D341Med (cell line): ENCODE results near the gene SLFN12L.
"Not testable (repeated sequence)": the region's sequence is repeated elsewhere in the genome, so short reads cannot be mapped to it uniquely, and the experiment has no call there.

ENCODE experiments used
- DNase-seq: peaks from one replicate; pipeline ENCODE4 v3.0.0; 2012; ENCODE audit warnings: low spot score

The SLFN12L gene

DNA sequence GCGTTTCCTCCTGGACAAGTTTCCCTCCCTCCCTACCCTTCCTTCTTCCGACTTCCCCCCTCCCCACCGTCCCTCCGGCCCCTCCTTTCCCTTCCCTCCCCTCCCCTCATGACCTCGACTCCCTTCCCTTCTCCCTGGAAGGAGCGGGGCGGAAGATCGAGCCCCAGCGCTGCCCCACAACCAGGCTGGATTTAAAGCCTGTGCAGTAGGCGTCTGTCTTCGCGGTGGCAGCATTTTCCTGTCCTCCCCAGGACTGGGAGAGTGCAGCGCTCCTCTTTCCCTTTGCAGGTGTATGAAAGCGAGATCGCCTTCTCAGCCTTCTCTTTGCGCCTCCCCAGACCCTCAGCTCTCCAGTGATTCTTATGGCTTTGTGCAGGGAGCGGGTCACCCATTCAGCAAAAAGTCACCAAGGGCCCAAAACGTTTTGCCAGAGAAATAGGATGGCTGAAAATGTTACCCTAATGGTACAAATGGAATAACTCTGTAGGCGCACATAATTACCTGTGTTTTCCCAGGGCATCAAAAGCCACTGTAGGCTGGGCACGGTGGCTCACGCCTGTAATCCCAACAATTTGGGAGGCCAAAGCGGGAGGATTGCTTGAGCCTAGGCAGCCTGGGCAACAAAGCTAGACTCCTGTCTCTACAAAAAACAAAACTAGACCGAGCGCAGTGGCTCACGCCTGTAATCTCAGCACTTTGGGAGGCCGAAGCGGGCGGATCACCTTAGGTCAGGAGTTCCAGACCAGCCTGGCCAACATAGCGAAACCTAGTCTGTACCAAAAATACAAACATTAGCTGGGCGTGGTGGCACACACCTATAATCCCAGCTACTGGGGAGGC is 40.8 kb downstream of the SLFN12L start:
- DNase-seq = no peak

DNA sequence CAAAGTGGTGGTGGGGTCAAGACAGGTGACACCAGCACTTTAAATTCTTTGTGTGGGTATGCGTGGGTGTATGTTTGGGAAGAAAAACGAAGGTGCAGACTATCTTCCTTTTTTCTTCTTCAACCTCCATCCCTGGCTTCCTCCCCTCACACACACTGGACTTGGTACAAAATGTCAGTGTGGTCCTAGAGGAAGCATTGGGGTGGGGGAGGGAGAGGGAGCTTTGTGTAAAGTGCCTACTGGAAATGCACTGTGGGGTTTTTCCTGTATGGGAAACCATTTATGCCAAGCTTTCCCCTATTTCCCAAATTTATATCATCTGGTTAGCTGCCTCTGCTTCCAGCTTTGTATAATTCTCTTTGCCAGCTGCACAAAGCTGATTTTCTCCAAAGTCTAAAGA is 44.4 kb downstream of the SLFN12L start:
- no peak for DNase-seq

DNA sequence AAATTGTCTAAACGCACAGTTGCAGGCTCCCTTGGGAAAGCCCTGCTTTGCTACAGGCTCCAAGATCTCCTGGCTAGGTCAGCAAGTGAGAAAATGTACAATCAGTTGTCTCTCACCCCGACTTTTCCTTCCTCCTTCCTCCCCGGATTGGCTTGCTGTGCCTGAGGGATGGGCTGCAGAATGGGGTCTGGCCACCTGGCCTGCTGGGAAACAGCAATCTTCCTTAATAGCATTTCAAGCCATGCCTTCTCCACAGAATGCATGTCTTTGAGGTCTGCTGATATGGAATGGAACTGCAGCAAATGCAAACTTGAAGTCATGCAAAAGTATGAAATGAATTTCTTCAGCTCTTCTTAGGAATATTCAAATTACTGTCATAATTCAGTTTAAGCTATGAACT is 46.1 kb downstream of the SLFN12L start:
- DNase-seq = no peak

DNA sequence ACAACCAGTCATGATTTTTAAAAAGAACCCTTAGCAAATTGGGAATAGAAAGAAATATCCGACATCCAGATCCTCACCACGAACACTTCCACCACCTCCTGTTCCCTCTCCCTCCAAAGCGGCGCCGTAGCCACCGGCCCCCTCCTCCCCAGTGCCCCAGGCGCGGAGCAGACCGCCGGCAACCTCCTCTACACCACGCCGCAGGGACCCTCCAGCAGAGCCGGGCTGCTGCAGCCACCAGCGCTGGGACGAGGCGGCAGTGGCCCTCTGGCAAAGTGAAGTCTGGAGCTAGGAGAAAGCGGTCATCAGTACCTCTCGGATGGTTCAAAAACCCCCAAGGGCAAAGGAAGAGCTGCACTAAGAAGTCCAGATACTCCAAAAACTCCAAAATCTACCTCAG is 47.5 kb downstream of the SLFN12L start:
- no peak for DNase-seq

DNA sequence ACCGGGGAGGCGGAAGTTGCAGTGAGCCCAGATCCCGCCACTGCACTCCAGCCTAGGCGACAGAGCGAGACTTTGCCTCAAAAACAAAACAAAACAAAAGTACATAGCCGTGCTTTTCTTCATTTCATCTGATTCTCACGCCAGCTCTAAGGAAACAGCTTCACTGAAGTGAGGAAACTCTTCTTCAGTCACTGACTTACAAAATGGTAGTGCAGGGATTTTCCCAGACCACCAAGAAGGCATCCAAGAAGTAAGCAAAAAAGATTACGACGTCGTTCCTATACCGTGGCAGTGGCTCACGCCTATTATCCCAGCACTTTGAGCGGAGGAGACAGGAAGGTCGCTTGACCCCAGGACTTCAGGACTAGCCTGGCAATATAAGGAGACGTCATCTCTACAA is 48.5 kb downstream of the SLFN12L start:
- no peak for DNase-seq

DNA sequence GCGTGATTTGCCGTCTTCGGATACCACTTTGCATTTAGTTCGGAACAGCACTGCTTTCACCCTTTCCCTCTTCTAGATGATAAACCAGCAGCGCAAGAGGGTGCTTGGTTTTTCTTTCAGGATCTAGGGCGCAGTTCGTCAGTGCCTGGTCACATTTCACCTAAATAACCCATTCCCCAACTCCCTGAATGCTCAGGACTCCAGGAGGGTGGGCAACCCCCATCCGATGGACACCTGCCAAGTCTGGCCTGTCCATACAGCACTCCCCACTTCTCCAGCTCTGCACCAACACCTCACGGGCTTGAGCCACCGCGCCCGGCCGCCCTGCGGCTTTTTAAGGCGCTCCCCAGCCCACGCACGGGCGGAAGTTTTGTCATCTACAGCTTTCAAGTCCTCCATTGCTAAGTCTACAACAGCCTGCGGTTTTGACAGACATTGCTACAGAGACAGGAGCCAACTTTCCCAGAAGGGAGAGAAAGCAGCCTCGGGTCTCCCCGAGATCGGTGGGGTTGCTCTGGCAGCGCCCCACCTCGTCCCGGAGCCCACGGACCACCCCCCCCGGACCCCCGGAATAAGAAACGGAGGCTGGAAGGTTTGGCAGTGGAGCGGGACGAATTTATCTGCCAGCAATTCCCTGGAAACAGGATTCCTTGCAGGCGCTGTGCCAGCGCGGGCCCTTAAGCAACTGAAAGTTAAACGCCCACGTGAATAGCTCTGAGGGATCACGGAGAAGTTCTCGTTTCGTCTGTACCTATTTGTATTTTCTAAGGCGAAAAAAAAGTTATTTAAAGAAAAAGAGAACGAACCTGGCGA is 50.4 kb downstream of the SLFN12L start:
- DNase-seq = no peak

DNA sequence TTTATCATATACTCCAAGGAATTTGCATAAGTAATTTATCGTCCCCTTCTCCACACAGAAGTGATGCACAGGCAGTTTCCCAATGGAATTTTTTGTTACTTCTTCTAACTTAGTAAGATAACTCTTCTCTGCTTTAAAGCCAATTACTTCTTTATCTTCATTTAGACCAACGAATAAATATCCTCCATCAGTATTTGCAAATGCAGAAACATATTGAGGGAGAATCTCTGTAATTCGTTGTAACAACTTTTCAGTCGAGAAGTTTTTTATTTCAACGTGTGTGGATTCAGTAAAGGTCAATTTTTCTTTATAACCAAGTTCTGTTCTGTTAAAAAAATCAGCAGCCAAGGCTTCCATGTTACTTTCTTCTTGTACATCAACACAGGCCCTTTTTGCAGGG is 58.2 kb downstream of the SLFN12L start:
- no peak for DNase-seq

DNA sequence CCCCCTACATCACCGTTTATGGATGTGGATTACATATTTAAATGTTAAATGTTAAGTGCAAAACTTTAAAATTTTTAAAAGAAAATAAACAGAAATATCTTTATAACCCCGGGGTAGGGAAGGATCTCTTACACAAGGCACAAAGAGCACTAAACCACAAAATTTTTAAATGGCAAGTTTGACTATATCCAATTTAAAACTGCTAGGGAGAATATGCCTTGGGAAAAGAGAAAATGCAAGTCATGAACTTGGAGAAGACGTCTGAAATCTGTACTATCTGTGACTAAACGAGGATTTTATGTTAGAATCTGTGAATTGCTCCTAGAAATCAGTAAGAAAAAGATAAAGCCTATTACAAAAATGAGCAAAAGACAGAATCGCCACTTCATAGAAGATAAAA is 60.2 kb downstream of the SLFN12L start:
- no peak for DNase-seq

DNA sequence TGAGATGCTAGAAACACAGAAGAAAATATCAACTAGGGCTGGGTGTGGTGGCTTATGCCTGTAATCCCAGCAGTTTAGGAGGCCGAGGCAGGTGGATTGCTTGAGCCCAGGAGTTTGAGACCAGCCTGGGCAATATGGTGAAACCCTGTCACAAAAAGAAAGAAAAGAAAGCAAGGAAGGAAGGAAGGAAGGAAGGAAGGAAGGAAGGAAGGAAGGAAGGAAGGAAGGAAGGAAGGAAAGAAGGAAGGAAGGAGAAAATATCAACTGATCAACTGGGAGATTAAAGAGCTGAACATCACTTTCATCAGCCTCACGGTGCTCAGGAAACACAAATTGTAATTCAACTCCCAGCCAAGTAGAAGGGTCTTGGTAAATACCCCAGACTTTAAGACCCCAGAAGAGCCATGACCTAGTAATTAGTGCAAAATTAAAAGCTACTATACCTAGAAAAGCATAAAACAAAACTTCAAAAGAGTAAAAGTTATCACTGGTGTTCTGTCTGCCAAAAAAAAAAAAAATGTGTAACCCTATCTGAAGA is 61.1 kb downstream of the SLFN12L start:
- no peak for DNase-seq

DNA sequence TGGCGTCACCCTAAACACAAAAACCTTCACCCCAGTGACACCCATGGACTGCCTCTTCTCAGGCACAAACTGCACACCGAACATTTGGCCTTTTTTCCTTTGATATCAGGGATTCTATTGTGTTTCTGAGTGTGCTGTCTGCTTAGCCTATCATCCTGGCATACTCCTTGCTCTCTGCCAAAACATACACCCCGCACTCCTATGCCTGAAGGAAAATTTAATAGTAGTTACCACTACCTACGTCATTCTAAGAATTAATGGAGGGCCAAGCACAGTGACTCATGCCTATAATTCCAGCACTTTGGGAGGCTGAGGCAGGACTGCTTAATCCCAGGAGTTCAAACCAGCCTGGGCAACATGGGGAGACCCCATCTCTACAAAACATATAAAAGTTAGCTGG is 69.0 kb downstream of the SLFN12L start:
- no peak for DNase-seq

DNA sequence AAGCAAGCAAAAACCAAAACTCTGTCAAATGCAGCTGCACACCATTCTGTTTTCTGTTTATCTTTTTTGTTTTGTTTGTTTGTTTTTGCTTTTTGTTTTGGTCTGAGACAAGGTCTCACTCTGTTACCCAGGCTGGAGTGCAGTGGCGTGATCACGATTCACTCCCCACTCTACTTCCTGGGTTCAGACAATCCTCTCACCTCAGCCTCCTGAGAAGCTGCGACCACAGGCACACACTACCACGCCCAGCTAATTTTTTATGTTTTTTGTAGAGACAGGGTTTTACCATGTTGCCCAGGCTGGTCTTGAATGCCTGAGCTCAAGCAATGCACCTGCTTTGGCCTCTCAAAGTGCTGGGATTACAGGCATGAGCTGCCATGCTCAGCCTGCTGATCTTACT is 69.7 kb downstream of the SLFN12L start:
- no peak for DNase-seq

DNA sequence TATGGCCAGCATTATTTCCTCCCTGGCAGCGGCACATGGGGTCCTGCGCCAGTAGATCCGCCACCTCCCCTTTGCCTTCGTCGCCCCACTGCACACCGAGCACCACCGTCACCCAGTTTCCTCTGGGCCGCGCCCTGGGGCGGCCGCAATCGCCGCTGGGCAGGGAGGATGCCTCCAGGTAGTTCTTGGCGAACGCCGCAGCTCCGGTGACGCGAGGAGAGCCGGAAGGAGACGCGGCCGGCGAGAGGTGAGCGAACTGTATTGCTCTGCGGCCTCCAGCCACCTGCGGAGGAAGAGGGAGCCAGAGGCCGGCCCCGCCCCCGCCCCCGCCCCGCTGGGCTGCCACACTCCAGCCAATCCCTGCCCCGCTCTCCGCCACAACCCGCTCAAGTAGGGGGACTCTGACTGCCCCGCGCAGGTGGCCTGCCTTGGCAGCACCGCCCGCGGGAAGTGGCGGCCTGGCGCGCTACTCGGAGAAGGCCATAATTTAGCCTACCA is 77.1 kb downstream of the SLFN12L start:
- DNase-seq = peak; percentile 60

DNA sequence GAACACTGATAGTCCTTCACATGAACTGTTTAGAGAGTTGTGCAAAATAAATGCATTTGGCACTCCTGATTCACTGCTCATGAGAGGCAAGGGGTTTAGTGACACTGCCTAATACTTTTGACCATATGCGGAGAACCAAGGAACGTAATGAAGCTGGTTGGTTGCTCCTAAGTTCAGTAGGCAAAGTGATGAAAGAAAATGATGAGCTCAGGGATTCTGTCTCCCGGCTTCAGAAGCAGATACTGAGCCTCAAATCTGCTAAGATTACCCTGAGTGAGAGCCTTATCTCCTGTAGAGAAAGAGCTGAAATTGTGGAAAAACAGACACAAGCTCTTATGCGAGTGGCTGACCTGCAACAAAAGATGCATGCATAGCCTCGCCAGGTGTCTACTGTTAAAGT is 83.4 kb downstream of the SLFN12L start:
- not testable (repeated sequence) for DNase-seq

DNA sequence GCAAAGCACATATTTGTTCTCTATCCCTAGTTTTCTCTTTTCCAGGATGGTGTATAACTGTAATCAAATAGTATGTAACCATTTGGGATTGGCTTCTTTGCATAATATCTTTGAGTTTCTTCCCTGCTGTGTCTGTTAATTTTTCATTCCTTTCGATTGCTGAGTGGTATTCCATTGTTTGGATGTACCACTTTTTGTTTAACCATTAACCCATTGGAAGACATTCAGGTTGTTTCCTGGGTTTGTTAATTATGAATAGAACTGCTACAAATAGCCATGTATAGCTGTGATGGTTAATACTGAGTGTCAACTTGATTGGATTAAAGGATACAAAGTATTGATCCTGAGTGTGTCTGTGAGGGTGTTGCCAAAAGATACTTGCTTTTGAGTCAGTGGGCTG is 84.3 kb downstream of the SLFN12L start:
- DNase-seq = no peak

DNA sequence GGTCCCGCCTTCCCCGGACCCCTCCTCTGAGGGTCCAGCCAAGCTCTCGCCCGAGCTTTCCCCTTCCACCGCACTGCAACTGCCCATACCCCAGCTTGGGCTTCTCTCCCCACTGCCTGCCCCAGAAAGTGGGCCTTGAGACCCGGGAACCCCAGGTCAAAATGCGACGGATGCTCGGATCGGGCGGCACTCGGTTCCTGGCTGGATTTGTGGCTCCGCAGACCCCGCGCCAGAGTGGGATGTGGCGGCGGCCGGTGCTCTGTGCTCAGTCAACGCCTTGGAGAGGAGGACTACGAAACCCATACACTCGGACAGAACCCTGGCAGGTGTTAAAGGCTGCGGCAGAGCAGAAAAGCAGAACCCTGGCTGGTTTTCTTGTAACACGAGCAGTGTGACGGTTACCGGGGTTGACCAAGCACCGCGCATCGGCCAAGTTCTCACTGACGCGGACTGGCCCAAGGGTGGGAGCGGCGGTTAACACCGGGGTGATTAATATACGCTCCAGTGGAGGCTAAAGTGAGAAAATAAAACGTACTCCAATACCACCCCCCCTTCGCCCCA is 88.0 kb downstream of the SLFN12L start:
- DNase-seq = peak; percentile 41

DNA sequence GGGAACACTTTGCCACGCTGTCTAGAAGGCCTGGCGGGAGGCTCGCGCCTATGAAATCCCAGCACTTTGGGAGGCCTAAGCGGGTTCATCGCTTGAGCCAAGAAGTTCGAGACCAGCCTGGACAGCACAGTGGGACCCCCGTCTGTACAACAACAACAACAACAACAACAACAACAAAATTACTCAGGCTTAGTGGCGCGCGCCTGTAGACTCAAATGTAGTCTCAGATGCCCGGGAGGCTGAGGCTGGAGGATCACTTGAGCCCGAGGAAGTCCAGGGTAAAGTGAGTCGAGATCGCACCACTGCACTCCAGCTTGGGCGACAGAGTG is 88.6 kb downstream of the SLFN12L start:
- DNase-seq = no peak

DNA sequence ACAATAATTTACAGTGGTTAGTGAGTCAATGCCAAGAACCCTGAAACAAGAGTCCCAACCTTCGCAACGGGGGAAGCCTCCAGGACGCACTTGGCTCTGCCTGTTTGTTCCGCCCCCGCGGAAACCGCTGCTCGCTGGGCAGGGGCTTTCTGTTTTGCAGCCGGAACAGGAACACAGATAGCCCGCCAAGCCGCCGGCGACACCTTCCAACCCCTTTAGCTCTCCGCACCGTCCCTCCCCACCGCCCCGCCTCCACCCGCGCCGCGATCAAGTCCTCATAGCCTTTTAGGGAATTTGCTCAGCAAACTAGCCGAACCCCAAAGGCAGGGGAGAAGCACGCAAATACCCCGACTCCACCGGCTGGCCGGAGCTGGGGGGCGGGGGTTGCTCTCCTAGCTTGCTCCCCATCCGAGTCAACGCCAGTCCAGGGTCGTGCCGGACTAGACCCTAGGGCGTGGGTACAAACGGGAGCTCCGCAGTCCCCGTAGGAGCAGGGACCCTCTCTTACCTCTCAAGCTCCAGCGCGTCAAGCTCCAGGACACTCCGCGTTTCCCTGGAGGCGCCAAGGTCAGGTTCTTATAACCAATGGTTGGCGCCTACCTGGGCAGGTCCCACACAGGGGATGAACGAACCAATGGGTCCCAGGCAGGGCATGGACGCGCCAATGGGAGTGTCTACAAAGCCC is 89.1 kb downstream of the SLFN12L start, which contains the start of gene SLFN13:
Gene SLFN13, minus strand, starts transcription at position 553 of the 685 bp plus-strand sequence. CDS start 3,086 bp downstream, outside the sequence.
- DNase-seq = peak; percentile 51

DNA sequence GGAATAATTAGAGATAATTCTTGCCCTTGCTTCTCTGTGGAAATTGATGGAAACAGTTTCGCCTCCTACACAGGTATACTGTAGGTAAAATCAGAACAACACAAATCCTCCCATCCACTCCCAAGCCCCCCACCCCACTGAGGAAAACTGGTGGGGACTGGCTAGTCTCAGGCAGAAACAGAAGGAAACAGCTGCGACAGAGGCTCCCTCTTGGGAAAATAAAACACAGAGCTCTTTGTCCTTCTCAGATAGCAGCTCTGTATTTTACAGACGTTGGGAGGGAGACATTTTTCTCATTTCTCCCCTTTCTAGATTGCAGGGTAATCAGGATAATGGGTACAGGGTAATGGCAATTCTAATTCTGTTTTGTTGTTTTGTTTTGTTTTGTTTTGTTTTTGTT is 90.0 kb downstream of the SLFN12L start:
- no peak for DNase-seq

DNA sequence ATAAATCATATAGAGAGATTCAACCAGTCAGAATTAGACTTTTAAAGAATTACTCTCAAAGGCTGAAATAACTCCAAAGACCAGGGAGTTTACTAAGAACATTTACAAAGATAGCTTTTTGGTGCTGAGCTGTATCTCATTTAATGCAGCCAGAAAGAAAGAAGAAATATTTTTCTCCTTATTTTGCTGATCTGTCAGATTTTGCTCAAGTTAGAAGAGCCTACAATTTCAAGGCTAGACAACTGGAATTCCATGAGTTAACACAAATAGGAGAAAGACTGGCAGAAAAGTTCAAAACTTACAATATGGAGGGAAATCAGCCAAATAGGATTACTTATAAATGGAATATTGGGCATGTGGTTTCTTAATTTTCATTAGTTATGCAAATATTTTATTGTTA is 99.0 kb downstream of the SLFN12L start:
- DNase-seq = no peak

DNA sequence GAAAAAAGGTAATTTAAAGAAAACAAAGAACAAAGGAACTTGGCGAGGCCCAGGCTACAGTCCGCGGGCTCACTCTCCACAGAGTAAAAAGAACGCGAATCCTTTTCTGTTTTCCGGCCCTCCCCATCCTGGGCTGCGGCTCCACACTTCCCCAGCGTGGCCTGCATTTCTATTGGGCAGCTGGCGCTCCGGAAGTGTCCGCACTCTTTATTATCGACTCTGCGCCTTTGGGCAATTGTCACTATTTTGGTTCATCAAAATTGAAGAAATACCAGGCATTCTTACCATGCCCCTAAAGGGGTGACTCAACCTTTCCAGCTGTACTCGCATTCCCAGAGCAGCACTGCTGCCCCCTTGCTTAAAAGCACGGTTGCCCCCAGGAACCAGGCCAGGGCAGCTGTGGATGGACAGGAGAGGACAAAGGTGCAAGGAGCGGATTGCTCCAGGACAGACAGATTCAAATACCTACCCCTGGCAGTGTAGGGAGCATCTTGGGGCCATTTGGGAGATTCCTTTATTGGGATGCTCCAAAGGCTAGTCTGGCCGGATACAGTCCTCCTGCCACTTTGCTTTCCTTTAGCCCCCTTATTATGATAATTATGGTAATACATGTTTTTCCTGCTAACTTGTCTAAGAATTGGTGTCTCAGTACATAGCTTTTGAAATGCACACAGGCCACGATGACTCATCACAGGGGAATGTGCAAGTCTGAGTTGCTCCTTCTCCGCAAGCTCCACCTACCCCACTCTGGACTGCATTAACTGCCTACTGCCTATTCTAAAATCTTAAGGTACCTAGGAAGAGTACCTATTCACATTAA is 104.2 kb downstream of the SLFN12L start:
- DNase-seq = no peak
